Hematopoietic multipotent progenitor cell treated with erythropoietin and hydrocortisone succinate and interleukin-3 and kit ligand, for 4 days (in vitro differentiated cells): ENCODE results near the gene SLC25A14.
"Not testable (repeated sequence)": the region's sequence is repeated elsewhere in the genome, so short reads cannot be mapped to it uniquely, and the experiment has no call there.

Experiments
- DNase-seq: peaks from one replicate; pipeline ENCODE4 v3.0.0-alpha.2; 2015

The SLC25A14 gene, protein sequence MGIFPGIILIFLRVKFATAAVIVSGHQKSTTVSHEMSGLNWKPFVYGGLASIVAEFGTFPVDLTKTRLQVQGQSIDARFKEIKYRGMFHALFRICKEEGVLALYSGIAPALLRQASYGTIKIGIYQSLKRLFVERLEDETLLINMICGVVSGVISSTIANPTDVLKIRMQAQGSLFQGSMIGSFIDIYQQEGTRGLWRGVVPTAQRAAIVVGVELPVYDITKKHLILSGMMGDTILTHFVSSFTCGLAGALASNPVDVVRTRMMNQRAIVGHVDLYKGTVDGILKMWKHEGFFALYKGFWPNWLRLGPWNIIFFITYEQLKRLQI

DNA sequence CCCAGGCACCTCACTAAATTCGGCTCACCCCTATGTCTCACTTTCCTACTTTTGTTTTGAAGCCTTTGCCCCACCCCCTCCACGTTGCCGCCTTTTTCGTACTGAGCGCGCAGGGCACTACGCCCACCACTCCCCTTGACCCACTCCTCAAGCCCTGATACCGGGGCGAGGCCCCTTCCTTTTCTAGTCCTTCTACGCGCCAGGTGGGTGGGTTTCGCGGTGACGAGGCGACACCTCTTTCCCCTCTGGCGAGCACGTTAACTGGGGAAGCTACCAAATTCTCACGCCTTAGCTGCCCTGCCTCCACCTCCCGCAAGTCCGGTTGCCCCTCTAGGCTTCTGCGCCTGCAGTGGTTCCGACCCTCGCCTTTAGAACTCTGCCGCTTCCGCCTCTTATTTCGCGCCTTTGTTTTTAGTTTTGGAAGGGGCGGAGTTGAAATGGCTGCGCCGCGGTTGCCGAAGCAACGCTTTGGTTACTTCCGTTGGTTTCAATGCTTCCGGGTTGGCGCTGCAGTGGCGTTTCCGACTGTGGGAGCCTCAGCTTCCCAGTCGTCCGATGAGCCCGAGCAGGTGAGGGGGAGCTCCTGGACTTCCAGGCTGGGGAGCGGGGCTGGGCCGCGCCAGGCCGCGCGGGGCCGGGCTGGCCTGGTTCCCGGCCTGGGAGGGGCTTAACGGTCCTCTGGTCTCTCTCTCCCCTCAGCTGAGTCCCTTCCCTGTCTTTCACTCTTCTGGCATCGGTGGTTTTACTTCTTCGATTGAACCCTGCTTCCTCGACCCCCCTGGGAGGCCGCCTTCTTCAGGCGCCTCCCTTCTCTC, at the start of gene SLC25A14:
TSS of gene SLC25A14 (plus strand) at position 512 of the 815 bp plus-strand sequence. CDS start 360 bp downstream, outside the sequence.
- DNase-seq, result peak; percentile 89

DNA sequence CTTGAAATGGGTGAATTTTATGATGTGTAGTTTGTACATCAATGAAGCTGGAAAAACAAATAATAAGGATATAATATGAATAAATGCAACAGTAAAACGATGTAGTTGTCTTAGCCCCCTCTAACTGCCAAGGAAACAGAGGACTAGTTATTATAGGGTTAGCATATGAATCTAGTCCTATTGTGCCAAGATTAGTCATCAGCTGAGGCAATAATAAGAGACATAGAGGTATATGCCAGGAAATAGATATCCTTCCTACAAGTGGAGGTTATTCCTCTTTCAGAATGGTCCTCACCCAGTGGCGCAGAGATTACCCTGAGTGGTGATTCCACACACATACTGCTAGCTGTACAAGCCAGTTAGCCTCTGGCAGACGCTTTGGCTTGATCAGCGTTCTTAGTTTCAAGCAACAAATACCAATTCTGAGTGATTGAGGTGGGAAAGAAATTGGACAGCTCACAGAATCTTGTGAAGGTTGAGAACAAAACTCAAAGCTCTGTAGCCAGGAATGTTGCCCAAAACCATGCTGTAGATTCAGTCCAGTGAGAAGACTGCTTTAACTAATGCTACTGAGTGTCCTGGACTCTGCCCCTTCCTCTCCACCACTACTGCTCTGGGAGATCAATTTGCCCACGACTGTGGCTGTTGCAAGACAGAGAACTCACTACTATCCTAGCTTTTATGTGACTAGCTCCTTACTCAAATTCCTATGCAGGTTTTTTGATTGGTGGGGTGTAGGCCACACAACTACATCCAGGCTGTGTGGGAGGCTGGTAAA, 44.0 kb upstream of the SLC25A14 start:
- no peak for DNase-seq

DNA sequence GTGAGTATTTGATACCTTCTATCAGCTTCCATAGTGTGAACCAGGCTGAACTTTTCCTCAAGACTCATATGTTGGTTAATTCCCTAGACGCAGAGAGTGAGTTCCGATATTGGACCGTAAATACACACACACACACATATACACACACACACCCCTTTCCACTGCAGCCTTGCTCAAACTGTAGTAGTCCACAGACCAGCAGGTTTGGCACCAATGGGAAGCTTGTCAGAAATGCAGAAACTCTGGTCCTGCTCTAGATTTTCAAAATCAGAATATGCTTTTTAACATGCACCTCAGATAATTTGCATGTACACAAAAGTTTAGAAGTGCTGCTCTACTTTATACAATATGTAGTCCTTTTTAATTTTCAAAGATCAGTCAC, 43.4 kb upstream of the SLC25A14 start:
- no peak for DNase-seq

DNA sequence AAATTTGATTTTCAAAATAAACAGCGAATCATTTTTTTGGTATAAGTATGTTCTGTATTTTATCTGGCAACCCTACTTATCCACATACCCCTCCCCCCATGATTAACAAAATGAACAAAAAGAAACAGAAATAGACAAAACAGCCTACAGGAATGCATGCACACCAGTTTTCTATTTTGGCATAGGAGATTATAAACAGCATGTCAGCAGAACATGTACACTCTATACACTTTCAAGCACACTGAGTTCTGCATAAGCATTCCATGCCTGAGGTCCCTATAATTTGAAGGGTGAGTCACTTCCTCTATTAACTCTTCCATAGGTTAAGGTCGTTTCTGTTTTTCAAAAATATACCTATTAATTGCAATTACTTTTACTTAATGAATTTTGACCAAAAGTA, 43.0 kb upstream of the SLC25A14 start:
- DNase-seq, result no peak

DNA sequence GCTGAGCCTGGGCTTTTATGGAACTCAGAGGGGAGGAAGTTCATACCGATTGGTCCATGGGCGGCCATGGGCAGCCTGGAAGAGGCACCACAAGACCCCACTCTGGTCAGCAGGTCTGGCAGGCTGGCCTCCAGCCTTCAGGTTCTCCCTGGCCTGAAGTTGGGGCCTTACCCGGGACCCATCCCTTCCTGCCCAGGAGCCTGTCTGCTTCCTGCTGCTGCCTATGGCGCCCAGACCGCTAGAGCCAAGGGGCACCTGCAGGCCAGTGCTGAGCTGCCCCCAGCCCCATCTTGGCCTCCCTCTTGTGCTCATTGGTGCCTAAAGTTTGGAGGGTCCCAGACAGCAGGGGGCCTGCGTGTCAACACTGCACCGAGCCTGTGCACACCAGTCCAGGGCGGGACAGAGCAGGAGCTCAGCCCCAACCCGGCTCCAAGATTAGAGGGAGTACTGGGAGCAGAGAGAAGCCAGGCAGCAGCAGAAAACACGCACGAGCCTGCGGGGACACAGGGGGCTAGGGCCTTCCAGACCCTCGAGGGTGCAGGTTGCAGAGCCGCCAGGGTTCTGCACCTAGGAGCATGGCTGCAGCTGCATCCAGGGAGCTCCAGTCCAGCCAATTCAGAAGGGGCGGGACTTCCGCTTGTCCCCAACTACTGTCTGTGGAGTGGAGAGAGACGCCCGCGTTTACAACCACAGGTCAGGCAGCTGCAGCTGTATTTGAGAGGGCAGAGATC, 40.3 kb upstream of the SLC25A14 start:
- DNase-seq, result no peak

DNA sequence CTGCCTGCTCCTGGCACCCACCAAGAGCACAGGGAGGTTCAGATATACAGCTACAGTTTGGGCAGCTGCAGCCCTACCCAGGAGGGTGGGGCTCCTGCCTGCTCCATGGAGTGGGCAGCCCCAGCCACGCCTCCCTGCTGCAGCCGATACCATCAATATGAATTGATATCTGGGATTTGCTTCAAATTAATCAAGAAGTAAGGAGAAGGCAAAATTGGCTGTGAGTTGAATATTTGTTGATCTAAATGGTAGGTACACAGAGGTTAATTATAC, 39.8 kb upstream of the SLC25A14 start:
- peak; percentile 1 for DNase-seq

DNA sequence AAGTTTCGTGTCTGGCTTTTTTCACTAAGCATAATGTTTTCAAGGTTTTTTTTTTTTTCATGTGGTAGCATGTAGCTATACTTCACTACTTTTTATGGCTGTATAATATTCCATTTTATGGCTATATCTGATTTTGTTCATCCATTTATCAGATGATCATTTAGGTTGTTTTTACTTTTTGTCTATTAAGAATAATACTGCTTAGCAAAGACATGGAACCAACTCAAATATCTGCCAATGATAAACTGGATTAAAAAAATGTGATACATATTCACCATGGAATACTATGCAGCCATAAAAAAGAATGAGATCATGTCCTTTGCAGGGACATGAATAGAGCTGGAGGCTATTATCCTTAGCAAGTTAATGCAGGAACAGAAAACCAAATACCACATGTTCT, 38.3 kb upstream of the SLC25A14 start:
- DNase-seq, result no peak

DNA sequence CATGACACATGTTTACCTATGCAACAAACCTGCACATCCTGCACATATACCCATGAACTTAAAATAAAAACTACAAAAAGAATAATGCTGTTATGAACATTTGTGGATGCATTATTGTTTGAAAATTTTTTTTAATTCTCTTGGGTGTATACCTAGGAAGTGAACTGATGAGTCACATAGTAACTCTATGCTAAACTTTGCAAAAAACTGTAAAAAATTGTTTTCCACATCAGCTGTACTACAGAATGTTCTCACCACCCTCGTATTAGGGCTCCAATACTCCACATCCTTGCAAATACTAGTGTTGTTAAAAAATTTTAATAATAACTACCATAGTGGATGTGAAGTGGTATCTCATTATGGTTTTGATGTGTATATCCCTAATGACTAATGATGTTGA, 37.7 kb upstream of the SLC25A14 start:
- DNase-seq, result no peak

DNA sequence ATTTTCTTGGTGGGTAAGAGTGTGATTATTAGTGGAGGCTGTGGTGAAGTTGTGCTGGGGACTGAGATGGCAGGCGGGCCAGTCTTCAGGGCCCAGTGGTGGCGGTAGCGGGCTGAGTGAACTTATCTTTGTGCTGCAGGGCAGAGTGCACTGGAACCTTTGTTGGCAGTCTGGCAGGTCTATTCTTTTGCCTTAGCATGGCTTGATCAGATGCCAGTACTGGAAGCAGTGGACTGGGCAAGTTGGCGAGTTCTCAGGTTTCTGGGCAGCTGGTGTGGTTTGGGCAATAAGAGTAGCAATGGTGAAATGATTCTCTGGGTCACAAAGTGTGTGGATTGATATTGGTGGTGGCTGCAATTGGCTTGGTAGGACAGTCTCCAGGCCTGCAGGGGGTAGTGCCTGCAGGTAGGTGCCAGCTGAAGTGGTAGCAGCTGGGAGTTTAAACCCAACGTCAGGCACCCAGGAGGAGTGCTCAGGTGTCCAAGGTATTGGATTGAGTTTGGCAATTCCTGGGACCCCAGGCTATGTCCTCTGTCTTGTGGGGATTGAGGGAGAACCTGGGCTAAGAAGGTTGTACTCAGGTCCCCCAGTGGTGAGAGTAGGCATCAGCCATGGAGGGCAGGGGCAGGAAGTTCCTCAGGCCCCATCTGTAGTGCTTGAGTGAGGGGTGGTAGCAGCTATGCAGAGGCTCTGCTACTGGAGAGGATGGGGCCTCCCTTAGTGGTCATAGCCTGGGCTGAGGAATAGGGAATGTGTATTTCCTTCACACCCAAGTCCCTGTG, 34.9 kb upstream of the SLC25A14 start:
- DNase-seq, result peak; percentile 7

DNA sequence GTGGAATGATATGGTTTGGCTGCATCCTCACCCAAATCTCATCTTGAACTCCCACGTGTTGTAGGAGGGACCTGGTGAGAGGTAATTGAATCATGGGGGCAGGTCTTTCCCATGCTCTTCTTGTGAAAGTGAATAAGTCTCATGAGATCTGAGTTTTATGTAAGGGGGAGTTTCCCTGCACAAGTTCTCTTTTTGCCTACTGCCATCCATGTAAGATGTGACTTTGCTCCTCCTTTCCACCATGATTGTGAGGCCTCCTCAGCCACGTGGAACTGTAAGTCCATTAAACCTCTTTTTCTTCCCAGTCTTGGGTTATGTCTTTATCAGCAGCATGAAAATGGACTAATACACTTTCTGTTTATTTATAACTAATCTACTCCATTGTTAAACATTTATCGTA, 19.8 kb upstream of the SLC25A14 start:
- not testable (repeated sequence) for DNase-seq

DNA sequence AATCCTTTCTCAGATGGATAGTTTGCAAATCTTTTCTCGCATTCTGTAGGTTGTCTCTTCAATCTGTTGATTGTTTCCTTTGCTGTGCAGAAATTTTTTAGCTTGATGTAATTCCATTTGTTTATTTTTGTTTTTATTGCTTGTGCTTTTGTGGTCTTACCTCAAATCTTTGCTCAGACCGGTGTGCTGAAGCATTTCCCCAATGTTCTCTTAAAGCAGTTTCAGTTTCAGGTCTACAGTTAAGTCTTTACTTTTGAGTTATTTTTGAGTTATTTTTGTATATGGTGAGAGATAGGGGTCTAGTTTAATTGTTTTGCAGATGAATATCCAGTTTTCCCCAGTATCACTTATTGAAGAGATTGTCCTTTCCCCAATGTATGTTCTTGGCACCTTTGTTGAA, 18.2 kb upstream of the SLC25A14 start:
- no peak for DNase-seq

DNA sequence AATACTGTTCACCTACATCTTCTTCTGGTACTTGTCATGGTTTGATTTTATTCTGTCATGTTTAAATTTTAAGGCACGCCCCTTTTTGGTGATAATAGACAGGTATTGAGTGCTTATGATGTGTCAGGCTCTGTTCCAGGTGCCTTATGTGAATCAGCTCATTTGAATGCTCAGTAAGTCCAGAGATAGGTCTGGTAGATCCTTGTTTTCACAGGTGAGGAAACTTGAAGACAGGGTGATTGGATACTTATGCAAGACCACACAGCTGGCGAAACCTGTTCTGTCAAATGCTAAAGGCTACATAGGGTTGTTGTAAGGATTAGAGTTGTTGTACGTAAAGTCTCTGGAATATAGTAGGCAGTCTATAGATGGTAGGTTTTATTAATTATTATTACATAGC, 9.6 kb upstream of the SLC25A14 start:
- no peak for DNase-seq

DNA sequence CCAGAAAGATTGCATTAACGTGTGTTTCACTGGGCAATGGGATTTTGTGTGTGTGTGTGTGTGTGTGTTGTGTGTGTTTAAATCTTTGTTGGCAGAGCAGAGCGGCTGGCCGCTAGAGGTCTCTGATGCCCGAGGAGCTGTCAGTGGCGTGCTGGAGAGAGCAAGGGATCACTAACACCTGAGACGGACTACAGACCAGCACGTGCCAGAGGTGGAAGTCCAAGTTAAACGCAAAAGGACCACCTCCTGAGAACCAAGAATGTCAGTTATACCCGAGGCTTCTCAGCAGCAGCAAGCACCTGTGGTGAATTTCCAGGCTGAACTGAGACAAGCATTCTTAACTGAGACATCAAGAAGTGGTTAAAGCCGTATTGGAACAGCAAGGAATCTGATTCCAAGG, 9.0 kb upstream of the SLC25A14 start:
- peak; percentile 66 for DNase-seq

DNA sequence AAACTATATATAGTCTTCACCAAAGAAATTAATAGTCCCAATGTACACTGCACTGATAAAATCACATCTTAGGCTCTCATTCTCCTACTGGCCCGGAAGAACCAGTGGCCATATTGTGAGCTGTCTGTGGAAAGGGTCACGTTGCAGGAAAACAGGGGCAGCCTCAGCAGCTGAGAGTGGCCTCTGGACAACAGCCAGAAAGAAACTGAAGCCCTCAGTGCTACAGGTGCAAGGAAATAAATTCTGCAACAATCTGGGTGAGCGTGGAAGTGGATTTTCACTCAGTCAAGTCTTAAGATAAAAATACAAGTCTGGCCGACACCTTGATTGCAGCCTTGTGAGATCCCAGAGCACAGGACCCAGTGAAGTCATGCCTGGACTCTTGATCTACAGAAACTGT, 3.2 kb upstream of the SLC25A14 start:
- no peak for DNase-seq

DNA sequence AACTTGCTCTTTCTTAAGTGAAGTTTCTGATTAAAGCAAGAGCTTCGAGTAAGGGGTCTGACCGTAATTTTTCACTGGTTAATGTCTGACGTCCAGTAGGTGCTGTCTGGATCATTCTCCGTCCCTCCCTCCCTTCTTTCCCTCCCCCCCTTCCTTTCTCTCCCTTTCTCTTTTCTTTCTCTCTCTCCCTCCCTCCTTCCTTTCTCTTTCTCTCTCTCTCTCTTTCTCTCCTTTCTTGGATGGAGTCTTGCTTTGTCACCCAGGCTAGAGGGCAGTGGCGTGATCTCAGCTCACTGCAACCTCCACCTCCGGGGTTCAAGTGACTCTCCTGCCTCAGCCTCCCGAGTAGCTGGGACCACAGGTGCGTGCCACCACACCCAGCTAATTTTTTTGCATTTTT, 850 bp upstream of the SLC25A14 start:
- DNase-seq, result not testable (repeated sequence)

DNA sequence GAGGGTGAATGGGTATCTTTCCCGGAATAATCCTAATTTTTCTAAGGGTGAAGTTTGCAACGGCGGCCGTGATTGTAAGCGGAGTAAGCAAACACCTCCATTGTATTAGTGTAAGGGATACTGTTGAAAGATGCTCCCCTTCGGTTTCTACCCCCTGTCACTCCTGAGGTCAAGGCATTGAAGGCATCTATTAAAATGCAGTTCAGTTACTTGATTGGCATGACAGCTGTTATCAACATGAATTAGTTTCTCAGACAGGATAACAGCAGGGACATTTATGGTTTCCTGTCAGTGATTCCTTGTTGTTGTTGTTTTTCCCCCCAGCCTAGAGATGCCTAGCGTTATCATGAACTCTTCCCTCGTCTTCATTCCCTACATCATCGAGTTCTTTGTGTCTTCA, 552 bp downstream of the SLC25A14 start:
- no peak for DNase-seq

DNA sequence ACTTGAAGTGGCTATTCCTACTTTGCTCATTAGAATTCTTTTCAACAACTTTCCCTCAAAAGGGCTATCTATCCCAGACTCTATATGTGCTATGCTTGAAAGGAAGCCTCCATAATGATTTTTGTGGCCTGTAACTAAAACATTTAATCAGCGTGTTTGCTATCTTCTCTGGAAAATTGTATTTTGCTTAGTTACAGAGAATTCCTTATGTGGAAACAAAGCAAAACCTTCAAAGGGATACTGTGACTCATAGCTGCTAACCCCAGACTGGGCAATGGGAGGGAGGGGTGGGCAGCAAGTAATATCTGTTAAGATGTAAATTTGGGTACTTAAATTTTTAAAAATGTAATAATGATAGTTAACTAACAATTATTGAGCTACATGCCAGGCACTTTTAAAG, 3.7 kb downstream of the SLC25A14 start:
- DNase-seq, result no peak

DNA sequence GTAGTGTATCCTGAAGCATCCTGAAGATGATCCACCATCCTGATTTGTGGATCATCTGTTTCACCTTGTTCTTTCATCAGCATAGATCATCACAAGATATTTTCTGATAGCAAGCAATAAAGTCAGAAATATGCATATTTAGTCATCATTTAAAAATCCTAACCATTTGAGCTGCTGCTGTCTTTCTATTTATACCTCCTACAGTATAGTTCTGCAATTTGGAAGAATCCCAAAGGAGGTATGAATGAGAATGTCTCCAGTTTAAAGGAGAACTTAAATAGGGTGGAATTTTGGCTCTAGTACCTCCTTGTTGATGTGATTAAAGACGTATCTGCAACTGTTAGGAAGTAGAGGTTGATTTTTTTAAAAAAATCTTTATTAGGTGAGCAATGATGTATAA, 7.6 kb downstream of the SLC25A14 start:
- no peak for DNase-seq

DNA sequence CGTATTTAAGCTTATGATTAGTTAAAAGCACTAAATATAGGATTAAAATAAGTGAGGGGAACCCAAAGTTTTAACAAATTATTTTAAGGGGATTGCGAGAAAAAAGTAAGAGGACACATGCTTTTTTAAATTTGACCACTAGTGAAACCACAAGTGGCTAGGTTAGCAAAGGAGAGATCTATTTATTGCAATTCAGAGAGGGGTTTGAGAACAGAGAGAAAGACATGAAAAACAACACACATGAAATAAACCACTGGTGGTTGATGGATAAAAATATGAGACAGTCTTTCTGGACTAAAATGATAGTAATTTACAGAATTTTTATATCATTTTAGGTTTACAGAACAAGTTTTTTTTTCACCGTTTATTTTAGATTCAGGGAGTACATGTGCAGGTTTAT, 11.8 kb downstream of the SLC25A14 start:
- no peak for DNase-seq

DNA sequence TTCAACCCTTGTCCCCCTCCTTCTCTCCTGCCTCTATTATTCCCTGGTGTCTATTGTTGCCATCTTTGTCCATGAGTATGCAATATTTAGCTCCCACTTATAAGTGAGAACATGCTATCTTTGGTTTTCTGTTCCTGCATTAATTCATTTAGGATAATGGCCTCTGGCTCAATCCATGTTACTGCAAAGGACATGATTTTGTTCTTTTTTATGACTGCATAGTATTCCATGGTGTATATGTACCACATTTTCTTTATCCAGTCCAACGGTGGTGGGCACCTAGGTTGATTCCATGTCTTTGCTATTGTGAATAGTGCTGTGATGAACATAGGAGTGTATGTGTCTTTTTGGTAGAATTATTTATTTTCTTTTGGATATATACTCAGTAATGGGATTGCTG, 12.3 kb downstream of the SLC25A14 start:
- not testable (repeated sequence) for DNase-seq

DNA sequence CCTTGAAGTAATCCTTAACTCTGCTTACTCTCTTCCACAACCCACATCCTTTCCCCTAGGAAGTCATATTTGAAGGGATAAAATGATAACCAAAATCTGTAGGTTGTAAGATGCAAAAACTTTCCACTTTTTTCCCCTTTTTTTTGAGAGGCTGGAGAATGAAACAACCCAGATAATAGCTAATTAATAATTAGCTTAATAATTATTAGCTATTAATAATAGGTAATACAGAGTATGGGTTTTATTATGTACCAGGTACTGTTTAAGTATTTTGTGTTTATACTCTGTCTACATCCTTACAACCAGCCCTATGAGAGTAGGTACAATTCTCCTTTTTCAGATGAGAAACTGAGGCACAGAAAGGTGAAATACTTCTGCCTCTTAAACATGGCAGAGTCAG, 36.4 kb downstream of the SLC25A14 start:
- DNase-seq, result no peak

DNA sequence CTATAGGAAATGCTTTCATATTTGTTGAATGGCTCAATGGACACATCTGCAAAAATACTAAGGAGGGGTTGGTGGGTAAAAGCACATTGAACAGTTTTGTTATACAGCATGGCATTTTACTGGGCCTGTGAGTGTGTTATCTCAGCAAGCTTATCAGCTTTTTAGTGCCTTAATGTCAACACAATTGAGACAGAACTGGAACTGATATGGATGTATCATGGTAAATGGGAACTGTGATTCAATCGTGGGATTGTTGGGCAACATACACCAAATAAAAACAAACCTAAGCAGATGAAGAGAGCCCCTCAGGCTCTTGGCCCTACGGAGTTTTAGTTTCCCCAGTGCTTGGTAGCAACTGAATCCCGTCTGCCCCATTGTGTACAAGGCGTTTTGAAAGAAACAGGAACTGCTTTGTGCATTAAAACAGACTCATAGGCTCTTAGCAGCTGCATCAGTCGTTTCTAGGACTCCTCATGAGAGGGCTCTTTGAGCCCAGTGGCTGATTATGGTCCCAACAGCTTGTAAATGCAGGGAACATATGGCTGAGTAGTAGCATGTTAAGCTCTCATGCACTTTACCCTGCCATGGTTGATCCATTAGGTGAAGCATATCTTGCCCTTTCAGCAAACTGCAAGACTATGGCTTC, 38.4 kb downstream of the SLC25A14 start:
- DNase-seq, result peak; percentile 4
